ENCODE measurements around the gene LENG1.
"Not testable (repeated sequence)": the region's sequence is repeated elsewhere in the genome, so short reads cannot be mapped to it uniquely, and the experiment has no call there.

DNA sequence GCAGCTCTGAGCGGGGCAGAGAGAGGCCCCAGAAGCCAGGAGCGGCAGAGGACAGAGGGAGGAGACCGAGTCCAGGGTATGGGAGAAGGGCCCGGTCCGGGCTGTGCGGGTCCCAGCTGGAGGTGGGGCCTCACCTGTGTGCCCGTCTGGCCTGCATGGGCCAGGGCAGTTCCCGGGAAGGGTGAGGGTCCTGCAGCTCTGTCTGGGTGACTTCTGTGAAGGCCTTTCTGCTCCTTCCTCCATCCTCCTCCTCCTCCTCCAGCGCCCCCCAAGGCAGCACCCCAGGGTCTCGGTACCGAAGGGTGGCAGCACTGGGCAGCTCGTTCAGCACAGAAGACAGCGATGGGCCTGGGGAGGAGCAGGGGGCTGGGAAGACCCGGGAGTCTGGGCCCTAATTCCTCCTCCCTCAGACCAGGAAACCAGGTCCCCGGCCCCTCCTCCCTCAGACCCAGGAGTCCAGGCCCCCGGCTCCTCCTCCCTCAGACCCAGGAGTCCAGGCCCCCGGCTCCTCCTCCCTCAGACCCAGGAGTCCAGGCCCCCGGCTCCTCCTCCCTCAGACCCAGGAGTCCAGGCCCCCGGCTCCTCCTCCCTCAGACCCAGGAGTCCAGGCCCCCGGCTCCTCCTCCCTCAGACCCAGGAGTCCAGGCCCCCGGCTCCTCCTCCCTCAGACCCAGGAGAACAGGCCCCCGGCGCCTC lies 12.4 kb upstream of the LENG1 start:
- TF ChIP-seq, protein P1, sequence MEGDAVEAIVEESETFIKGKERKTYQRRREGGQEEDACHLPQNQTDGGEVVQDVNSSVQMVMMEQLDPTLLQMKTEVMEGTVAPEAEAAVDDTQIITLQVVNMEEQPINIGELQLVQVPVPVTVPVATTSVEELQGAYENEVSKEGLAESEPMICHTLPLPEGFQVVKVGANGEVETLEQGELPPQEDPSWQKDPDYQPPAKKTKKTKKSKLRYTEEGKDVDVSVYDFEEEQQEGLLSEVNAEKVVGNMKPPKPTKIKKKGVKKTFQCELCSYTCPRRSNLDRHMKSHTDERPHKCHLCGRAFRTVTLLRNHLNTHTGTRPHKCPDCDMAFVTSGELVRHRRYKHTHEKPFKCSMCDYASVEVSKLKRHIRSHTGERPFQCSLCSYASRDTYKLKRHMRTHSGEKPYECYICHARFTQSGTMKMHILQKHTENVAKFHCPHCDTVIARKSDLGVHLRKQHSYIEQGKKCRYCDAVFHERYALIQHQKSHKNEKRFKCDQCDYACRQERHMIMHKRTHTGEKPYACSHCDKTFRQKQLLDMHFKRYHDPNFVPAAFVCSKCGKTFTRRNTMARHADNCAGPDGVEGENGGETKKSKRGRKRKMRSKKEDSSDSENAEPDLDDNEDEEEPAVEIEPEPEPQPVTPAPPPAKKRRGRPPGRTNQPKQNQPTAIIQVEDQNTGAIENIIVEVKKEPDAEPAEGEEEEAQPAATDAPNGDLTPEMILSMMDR (IDR thresholded peaks at IDR 0.05) = not testable (repeated sequence)
- not testable (repeated sequence) for TF ChIP-seq TCF7L2, POLR2AphosphoS5 (IDR thresholded peaks at IDR 0.05; ENCODE audit: low read depth, low read length)
- TF ChIP-seq, protein P2, sequence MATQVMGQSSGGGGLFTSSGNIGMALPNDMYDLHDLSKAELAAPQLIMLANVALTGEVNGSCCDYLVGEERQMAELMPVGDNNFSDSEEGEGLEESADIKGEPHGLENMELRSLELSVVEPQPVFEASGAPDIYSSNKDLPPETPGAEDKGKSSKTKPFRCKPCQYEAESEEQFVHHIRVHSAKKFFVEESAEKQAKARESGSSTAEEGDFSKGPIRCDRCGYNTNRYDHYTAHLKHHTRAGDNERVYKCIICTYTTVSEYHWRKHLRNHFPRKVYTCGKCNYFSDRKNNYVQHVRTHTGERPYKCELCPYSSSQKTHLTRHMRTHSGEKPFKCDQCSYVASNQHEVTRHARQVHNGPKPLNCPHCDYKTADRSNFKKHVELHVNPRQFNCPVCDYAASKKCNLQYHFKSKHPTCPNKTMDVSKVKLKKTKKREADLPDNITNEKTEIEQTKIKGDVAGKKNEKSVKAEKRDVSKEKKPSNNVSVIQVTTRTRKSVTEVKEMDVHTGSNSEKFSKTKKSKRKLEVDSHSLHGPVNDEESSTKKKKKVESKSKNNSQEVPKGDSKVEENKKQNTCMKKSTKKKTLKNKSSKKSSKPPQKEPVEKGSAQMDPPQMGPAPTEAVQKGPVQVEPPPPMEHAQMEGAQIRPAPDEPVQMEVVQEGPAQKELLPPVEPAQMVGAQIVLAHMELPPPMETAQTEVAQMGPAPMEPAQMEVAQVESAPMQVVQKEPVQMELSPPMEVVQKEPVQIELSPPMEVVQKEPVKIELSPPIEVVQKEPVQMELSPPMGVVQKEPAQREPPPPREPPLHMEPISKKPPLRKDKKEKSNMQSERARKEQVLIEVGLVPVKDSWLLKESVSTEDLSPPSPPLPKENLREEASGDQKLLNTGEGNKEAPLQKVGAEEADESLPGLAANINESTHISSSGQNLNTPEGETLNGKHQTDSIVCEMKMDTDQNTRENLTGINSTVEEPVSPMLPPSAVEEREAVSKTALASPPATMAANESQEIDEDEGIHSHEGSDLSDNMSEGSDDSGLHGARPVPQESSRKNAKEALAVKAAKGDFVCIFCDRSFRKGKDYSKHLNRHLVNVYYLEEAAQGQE (IDR thresholded peaks at IDR 0.05; ENCODE audit: insufficient read depth in 1 of 2, low read depth in 2 of 2, low read length in 1 of 2) = not testable (repeated sequence)
